GM19240 (cell line): ENCODE results near the gene SVOP.
"Not testable (repeated sequence)": the region's sequence is repeated elsewhere in the genome, so short reads cannot be mapped to it uniquely, and the experiment has no call there.

Experiments
- DNase-seq: peaks from one replicate; pipeline ENCODE4 v3.0.0; 2011; ENCODE audit warnings: low spot score; ENCODE audit not compliant: insufficient read length

SVOP gene

GRCh38 chr12:108895220-108895802, 125.6 kb downstream of the SVOP start:
- DNase-seq, result no peak

GRCh38 chr12:108890208-108890607, 130.7 kb downstream of the SVOP start:
- DNase-seq, result no peak

GRCh38 chr12:108888031-108888430, 132.8 kb downstream of the SVOP start:
- no peak for DNase-seq

- no peak for DNase-seq
Measured at GRCh38 chr12:108886873-108887629, 133.8 kb downstream of the SVOP start.

GRCh38 chr12:108884116-108885012, 136.5 kb downstream of the SVOP start:
- DNase-seq, result peak; percentile 57

- no peak for DNase-seq
Measured at GRCh38 chr12:108881953-108882352, 138.9 kb downstream of the SVOP start.

- DNase-seq, result no peak
Measured at GRCh38 chr12:108879615-108880254, 141.1 kb downstream of the SVOP start, which contains the start of gene DAO. Gene DAO, plus strand, starts transcription at chr12:108880092. Its CDS starts 4,915 bp downstream, at chr12:108885007.

GRCh38 chr12:108876550-108876949, 144.3 kb downstream of the SVOP start:
- DNase-seq, result no peak

GRCh38 chr12:108875682-108876361, 145.0 kb downstream of the SVOP start:
- DNase-seq, result no peak

- no peak for DNase-seq
Measured at GRCh38 chr12:108875280-108875679, 145.6 kb downstream of the SVOP start.

- DNase-seq, result no peak
Measured at GRCh38 chr12:108868781-108869180, 152.1 kb downstream of the SVOP start.

GRCh38 chr12:108866083-108866482, 154.8 kb downstream of the SVOP start:
- not testable (repeated sequence) for DNase-seq

- no peak for DNase-seq
Measured at GRCh38 chr12:108865169-108865568, 155.7 kb downstream of the SVOP start.

GRCh38 chr12:108862588-108862959, 158.3 kb downstream of the SVOP start:
- DNase-seq, result no peak

- DNase-seq, result no peak
Measured at GRCh38 chr12:108861878-108862587, 158.8 kb downstream of the SVOP start.

GRCh38 chr12:108860443-108860842, 160.4 kb downstream of the SVOP start:
- no peak for DNase-seq

- DNase-seq, result no peak
Measured at GRCh38 chr12:108859923-108860291, 161.0 kb downstream of the SVOP start.

GRCh38 chr12:108859141-108859922, 161.5 kb downstream of the SVOP start:
- not testable (repeated sequence) for DNase-seq

- DNase-seq, result no peak
Measured at GRCh38 chr12:108858311-108859074, 162.4 kb downstream of the SVOP start.
